Heart right ventricle (tissue), 16 donors: ENCODE results near the gene MARCHF11. TPM values are rescaled to one million over a fixed set of nuclear protein-coding genes. Genes with fewer than 3 reads are reported as not detected.

ENCODE experiments used
- ATAC-seq, 8 donors: fragments of 200-7000 bp; cut with Tn5 transposase; one replicate each; pipeline ENCODE4 v1.9.1; 2020; ENCODE audit warnings: mild to moderate bottlenecking in 8 of 8, moderate library complexity in 8 of 8, moderate number of reproducible peaks in 1 of 8
- DNase-seq, 2 donors: peaks; one replicate each; pipeline ENCODE4 v3.0.0-alpha.2; 2020
- H3K27ac ChIP-seq, 10 donors: fragments of 200-600 bp; sonication (generic) in 2 of 10; one replicate each; pipeline versions ENCODE4 v1.5.0 to v1.8.0; 2020 to 2022; ENCODE audit warnings: mild to moderate bottlenecking in 3 of 10
- H3K27me3 ChIP-seq, 7 donors: fragments of 200-600 bp; one replicate each; pipeline ENCODE4 v1.8.0; 2021 to 2022; ENCODE audit warnings: mild to moderate bottlenecking in 2 of 7
- H3K36me3 ChIP-seq, 9 donors: fragments of 200-600 bp; sonication (generic) in 1 of 9; one replicate each; pipeline versions ENCODE4 v1.5.0 to v1.8.0; 2020 to 2022; ENCODE audit warnings: mild to moderate bottlenecking in 2 of 9
- H3K4me1 ChIP-seq, 9 donors: fragments of 200-600 bp; sonication (generic) in 1 of 9; one replicate each; pipeline versions ENCODE4 v1.5.0 to v1.8.0; 2020 to 2022; ENCODE audit warnings: mild to moderate bottlenecking in 4 of 9
- H3K4me3 ChIP-seq, 10 donors: fragments of 200-600 bp; sonication (generic) in 2 of 10; one replicate each; pipeline versions ENCODE4 v1.5.0 to v1.8.0; 2020 to 2022; ENCODE audit warnings: mild to moderate bottlenecking in 7 of 10, moderate library complexity in 2 of 10
- H3K9me3 ChIP-seq, 11 donors: fragments of 200-600 bp in 10 of 11; sonication (generic) in 2 of 11; one replicate each; pipeline versions ENCODE4 v1.5.0 to v1.8.0; 2013 to 2022; ENCODE audit warnings: mild to moderate bottlenecking in 2 of 11, control low read depth in 1 of 11, moderate library complexity in 1 of 11
- WGBS, 2 donors: extraction: QIAGEN DNeasy Blood & Tissue Kit; methylation state at CpG; one replicate each; pipeline ENCODE4 v1.1.7; 2013; ENCODE audit warnings: inconsistent platforms in 1 of 2; 5-methylcytosine and 5-hydroxymethylcytosine counted together
- intact Hi-C, 10 donors: fragments of 100-400 bp; cut with DNase I; formaldehyde crosslinking; loops; one replicate each; pipeline versions ENCODE4 v1.11.1 to v1.14.2; 2022
- polyA plus RNA-seq, 2 donors: library from polyadenylated mRNA; stranded (reverse); fragments of 200-250 nt; gene quantifications; one replicate each; pipeline ENCODE4 v1.2.3, GENCODE V29; 2013
- total RNA-seq, 10 donors: library from RNA; stranded (reverse); fragmentation: NEBNext Ultra II Directional in 3 of 10; extraction: Animal tissue kit (Norgen Biotek cat#: 25700) in 3 of 10; gene quantifications; one replicate each; pipeline versions ENCODE4 v1.2.1 to v1.2.4, GENCODE V29; 2021 to 2023
- TF ChIP-seq, protein P1 (sequence below), 9 donors: fragments of 200-600 bp; sonication (generic) in 2 of 9; IDR thresholded peaks; one replicate each; pipeline versions ENCODE4 v1.5.0 to v1.8.0; 2021 to 2022; ENCODE audit warnings: antibody characterized with exemption in 9 of 9, mild to moderate bottlenecking in 5 of 9, moderate library complexity in 1 of 9
- donor health status: Arrhythmogenic right ventricular cardiomyopathy.
- donor health status: ischemic (EF 13 %, LVEDD 7.1; RV severe dilation, severe dysfunction).
- donor health status: healthy with polysubstance abuse.
- donor health status: DM: no; HTN: yes; CAD: no.
- donor health status: DM: no; HTN: no; CAD: no.
- donor health status: ischemic (EF 25% LVEDD 6.9; RV normal size, moderate dysfunction).
- donor health status: ischemic (EF 25% LVEDD 5.7; RV mildly dilated, moderate dysfunction).
- donor health status: healthy.
- donor health status: DM: yes; HTN: yes; CAD: no.
- donor health status: Ischemic cardiomyopathy.
- donor health status: ischemic (EF 35%, LVEDD 5.7; RV mildly dilated, moderate dysfunction).
- donor health status: nonischemic (EF 11% LVEDD 7.7; RV severe dilation, severe dysfunction).
- donor health status: DM: yes; HTN: yes; CAD: no.
- donor health status: PGD.
- donor health status: ischemic (EF 29% LVEDD 5.4; RV normal size, mild dysfunction).
- donor health status: nonischemic (EF 23%, LVEDD 6.1; RV moderate dilation, normal function).

Gene MARCHF11
- total and polyA plus RNA-seq, 12 donors = 0.58 to 7.9 (median 3.5) TPM

DNA sequence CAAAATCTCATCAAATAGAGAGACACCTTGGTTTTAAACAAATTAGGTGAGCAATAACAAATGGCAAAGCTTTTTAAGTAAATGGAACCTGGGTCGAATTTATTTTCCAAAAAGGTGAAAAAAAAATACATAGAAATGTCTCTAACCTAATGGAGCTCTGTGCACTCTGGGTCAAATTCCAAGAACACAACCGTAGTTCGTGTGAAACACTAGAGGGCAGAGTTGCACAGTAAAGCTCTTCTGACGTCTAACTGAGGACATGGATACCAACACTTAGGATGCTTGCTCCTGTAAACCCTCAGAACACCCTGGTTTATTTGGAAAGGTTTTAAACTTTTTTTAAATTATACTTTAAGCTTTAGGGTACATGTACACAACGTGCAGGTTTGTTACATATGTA is 18.9 kb downstream of the MARCHF11 start:
- DNase-seq (peak in 1 of 2 donors; percentile 9), ATAC-seq (peak in 7 of 8 donors; percentile 55 to 84 (median 73))
- intact Hi-C loops = loop anchor here in 7 of 10 donors (2.0 to 10.0 kb wide), 3 partner anchors 294 to 297 kb away; no protein-coding TSS in a partner anchor
- TF ChIP-seq, protein P1, sequence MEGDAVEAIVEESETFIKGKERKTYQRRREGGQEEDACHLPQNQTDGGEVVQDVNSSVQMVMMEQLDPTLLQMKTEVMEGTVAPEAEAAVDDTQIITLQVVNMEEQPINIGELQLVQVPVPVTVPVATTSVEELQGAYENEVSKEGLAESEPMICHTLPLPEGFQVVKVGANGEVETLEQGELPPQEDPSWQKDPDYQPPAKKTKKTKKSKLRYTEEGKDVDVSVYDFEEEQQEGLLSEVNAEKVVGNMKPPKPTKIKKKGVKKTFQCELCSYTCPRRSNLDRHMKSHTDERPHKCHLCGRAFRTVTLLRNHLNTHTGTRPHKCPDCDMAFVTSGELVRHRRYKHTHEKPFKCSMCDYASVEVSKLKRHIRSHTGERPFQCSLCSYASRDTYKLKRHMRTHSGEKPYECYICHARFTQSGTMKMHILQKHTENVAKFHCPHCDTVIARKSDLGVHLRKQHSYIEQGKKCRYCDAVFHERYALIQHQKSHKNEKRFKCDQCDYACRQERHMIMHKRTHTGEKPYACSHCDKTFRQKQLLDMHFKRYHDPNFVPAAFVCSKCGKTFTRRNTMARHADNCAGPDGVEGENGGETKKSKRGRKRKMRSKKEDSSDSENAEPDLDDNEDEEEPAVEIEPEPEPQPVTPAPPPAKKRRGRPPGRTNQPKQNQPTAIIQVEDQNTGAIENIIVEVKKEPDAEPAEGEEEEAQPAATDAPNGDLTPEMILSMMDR (IDR thresholded peaks at IDR 0.05) = peak; percentile 36 to 75 (median 65)
- H3K27me3 ChIP-seq = no peaks in the 10 kb centered on the region
- H3K9me3 ChIP-seq = peaks cover 0 to 16% (median 0%) of the 10 kb centered on the region in 11 donors
- no peaks in the 10 kb centered on the region for H3K4me1 ChIP-seq
- no peaks in the 10 kb centered on the region for H3K36me3 ChIP-seq
- 2 to 3% methylated on average over 5 of the region's 5 CpGs for WGBS, 2 donors
- no peak overlapping the region for H3K4me3 ChIP-seq
- no peak overlapping the region for H3K27ac ChIP-seq

DNA sequence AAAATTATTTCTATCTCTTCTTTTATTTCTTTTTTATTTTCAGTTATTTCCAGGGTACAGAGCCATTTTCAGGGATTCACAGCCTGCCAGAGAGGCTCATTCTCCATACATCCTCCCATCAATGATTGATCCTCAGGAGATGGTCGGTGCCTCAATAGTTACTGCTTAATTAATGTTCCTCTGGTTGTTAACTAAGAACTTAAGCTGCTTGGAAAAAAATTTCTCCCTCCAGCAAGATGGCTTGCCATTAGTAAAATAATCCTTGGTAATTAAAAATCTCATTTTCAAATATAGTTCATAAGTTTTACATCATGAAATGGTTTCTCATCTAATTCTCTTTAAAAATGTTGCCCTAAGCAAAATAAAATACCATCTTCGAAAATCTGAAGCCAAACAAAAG is 20.0 kb downstream of the MARCHF11 start:
- ATAC-seq (no peak), DNase-seq (no peak)
- 86 to 87% methylated on average over 2 of the region's 2 CpGs for WGBS, 2 donors
- H3K4me1 ChIP-seq = peaks cover 0 to 6% (median 0%) of the 10 kb centered on the region in 9 donors
- no peaks in the 10 kb centered on the region for H3K36me3 ChIP-seq
- intact Hi-C loops = loop anchor here in 9 of 10 donors (2.0 to 10.0 kb wide), 7 partner anchors 152 to 395 kb away; no protein-coding TSS in a partner anchor
- TF ChIP-seq, protein P1 (IDR thresholded peaks at IDR 0.05) = no peak
- no peak overlapping the region for H3K4me3 ChIP-seq
- H3K9me3 ChIP-seq = peaks cover 0 to 16% (median 0%) of the 10 kb centered on the region in 11 donors
- H3K27ac ChIP-seq = no peak overlapping the region
- H3K27me3 ChIP-seq = no peaks in the 10 kb centered on the region

DNA sequence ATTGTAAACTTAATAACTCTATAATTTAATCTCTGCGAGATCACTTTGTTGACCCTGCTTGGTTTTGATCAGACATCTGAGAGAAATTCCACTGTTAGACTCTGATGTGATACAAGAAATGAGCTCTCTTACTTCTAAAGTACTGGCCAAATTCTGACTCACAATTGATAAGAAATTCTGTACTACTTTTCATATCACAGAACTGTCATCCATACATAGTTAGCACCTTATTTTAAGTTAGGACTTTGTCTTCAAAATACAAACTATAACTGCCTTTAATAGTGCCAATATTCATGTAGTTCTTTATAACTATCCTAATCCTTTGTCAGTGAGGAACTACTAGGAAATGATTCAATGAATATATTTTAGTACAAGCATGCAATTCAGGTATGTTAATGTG is 23.4 kb downstream of the MARCHF11 start:
- H3K4me3 ChIP-seq = peak overlapping the region in 1 of 10 donors; percentile 5
- peak in 5 of 8 donors; percentile 43 to 67 (median 57) for ATAC-seq
- H3K27ac ChIP-seq = peak overlapping the region in 9 of 10 donors; percentile 4 to 72 (median 61)
- H3K27me3 ChIP-seq = no peaks in the 10 kb centered on the region
- intact Hi-C loops = loop anchor here in 4 of 10 donors (5.0 to 10.0 kb wide), 4 partner anchors 149 to 399 kb away; no protein-coding TSS in a partner anchor
- DNase-seq = no peak
- no peaks in the 10 kb centered on the region for H3K36me3 ChIP-seq
- WGBS, 2 donors = 44 to 54% methylated on average over 1 of the region's 1 CpG
- H3K4me1 ChIP-seq = peaks cover 0 to 10% (median 0%) of the 10 kb centered on the region in 9 donors
- TF ChIP-seq, protein P1 (IDR thresholded peaks at IDR 0.05) = no peak
- H3K9me3 ChIP-seq = peaks cover 0 to 20% (median 0%) of the 10 kb centered on the region in 11 donors

DNA sequence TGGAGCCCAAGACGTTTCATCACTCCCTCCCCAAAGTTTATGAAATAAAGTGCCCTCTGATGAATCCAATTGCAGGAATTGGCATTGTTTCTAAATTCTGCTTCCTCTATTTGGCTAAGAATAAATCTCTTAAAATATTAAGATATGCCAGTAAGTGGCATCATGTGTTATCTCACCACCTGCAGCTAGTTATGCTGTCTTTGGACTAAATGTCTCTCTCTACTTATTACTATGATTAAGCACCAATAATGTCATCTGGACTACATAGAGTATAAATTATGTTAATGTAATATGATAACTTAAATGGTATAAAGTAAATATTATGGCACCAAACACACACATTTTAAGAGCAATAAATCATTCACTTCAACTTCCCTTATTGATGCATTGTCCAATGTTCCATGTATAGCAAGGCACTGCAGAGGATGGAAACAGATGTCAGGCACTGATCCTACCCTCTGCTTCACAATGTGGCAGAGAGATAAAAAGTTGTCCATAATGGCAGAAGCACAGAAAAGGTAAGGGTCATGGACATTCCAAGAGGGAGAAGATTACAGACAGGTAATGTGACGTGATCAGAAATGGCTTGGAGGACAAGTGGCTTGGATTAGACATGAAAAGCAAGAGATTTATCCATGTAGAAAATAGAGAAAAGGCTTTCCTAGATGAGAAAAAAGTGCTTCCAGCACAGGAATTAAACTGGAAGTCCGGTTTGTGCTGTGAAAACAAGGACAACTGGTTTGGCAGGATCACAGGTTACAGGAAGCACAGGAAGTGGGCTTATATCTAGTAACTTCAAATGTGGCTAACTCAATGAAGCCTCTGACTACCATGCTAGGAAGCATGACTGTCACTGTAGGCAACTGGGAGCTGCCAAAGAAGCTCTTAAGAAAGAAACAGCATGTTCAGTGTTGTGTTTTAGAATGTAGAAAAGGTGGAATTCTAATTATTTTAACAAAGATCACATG is 26.7 kb downstream of the MARCHF11 start:
- peak in 1 of 8 donors; percentile 33 for ATAC-seq
- intact Hi-C loops = loop anchor here in 2 of 10 donors (10.0 kb wide), 2 partner anchors 148 to 402 kb away; no protein-coding TSS in a partner anchor
- peak overlapping the region in 7 of 10 donors; percentile 17 to 60 (median 45) for H3K27ac ChIP-seq

More for the DNA sequence above, 26.7 kb downstream of the MARCHF11 start:
- H3K4me3 ChIP-seq = peak overlapping the region in 3 of 10 donors; percentile 14 to 23 (median 18)
- DNase-seq = no peak
- TF ChIP-seq, protein P1 (IDR thresholded peaks at IDR 0.05) = no peak
- H3K27me3 ChIP-seq = no peaks in the 10 kb centered on the region
- H3K36me3 ChIP-seq = no peaks in the 10 kb centered on the region
- WGBS, 2 donors = 39% methylated on average over 3 of the region's 3 CpGs
- peaks cover 0 to 11% (median 0%) of the 10 kb centered on the region in 9 donors for H3K4me1 ChIP-seq
- peaks cover 0 to 27% (median 5%) of the 10 kb centered on the region in 11 donors for H3K9me3 ChIP-seq
